GM23338 (cell line): Measurements from ENCODE around the gene RPS28. TPM values are rescaled to one million over a fixed set of nuclear protein-coding genes. Genes with fewer than 3 reads are reported as not detected.
A peak's percentile ranks its signal among the peaks of the same experiment; 100 is the strongest.

ENCODE experiments used
- ATAC-seq: fragments of 200-7000 bp; cut with Tn5 transposase; 3 replicates; pipeline ENCODE4 v1.9.1; 2020
- DNase-seq: peaks from one replicate; pipeline ENCODE4 v3.0.0-alpha.2; 2015; ENCODE audit warnings: low spot score
- H2AFZ ChIP-seq: fragments of 200-600 bp; sonication (generic); 2 replicates; pipeline ENCODE4 v1.8.0; 2016; ENCODE audit warnings: antibody characterized with exemption, mild to moderate bottlenecking, moderate library complexity
- H3F3A ChIP-seq: fragments of 200-600 bp; sonication (generic); replicated peaks from 2 replicates; pipeline ENCODE4 v1.8.0; 2017; ENCODE audit warnings: antibody characterized with exemption, mixed run types, low read depth
- H3K27ac ChIP-seq: fragments of 200-600 bp; sonication (generic); 2 replicates; pipeline ENCODE4 v1.6.1; 2016; ENCODE audit warnings: low read depth
- H3K27me3 ChIP-seq: fragments of 200-600 bp; sonication (generic); 2 replicates; pipeline ENCODE4 v1.8.0; 2016; ENCODE audit warnings: mild to moderate bottlenecking, mixed run types, moderate library complexity; ENCODE audit not compliant: insufficient read depth
- H3K36me3 ChIP-seq: fragments of 200-600 bp; sonication (generic); 2 replicates; pipeline ENCODE4 v1.8.0; 2016; ENCODE audit warnings: mild to moderate bottlenecking; ENCODE audit not compliant: insufficient read depth
- H3K4me1 ChIP-seq: fragments of 200-600 bp; sonication (generic); 2 replicates; pipeline ENCODE4 v1.8.0; 2016; ENCODE audit warnings: mild to moderate bottlenecking, moderate library complexity; ENCODE audit not compliant: insufficient read depth
- H3K4me2 ChIP-seq: fragments of 200-600 bp; sonication (generic); 2 replicates; pipeline ENCODE4 v1.7.1; 2017; ENCODE audit warnings: mixed run types
- H3K4me3 ChIP-seq: fragments of 200-600 bp; sonication (generic); 2 replicates; pipeline ENCODE4 v1.6.1; 2016; ENCODE audit warnings: mixed run types
- H3K79me2 ChIP-seq: fragments of 200-600 bp; sonication (generic); replicated peaks from 2 replicates; pipeline ENCODE4 v1.8.0; 2017; ENCODE audit warnings: mild to moderate bottlenecking; ENCODE audit not compliant: insufficient read depth
- H3K9me2 ChIP-seq: fragments of 200-600 bp; sonication (generic); 2 replicates; pipeline ENCODE4 v1.8.0; 2017; ENCODE audit not compliant: insufficient read depth
- H4K20me1 ChIP-seq: fragments of 200-600 bp; sonication (generic); replicated peaks from 2 replicates; pipeline ENCODE4 v1.8.0; 2017; ENCODE audit warnings: mild to moderate bottlenecking; ENCODE audit not compliant: insufficient read depth
- H3K27ac Mint-ChIP-seq: 2 replicates; pipeline ENCODE4 v1.8.0; 2020; ENCODE audit warnings: inconsistent platforms, mild to moderate bottlenecking, moderate library complexity, mixed read lengths
- H3K27me3 Mint-ChIP-seq: 3 replicates; pipeline ENCODE4 v1.8.0; 2022; ENCODE audit warnings: low read depth, mild to moderate bottlenecking, moderate library complexity, mixed read lengths, inconsistent platforms; ENCODE audit not compliant: insufficient read depth, poor library complexity
- H3K36me3 Mint-ChIP-seq: 3 replicates; pipeline ENCODE4 v1.8.0; 2021; ENCODE audit warnings: low read depth, mild to moderate bottlenecking, inconsistent platforms, moderate library complexity, mixed read lengths
- H3K4me1 Mint-ChIP-seq: 3 replicates; pipeline ENCODE4 v1.8.0; 2020; ENCODE audit warnings: mild to moderate bottlenecking, inconsistent platforms, mixed read lengths
- H3K4me3 Mint-ChIP-seq: 3 replicates; pipeline ENCODE4 v1.8.0; 2021; ENCODE audit warnings: moderate library complexity, mild to moderate bottlenecking, inconsistent platforms, mixed read lengths
- H3K9me3 Mint-ChIP-seq: 3 replicates; pipeline ENCODE4 v1.8.0; 2020; ENCODE audit warnings: moderate library complexity, mild to moderate bottlenecking, inconsistent platforms, mixed read lengths
- CREB1 ChIP-seq: fragments of 250-450 bp; sonication (Bioruptor Pico); IDR thresholded peaks from 2 replicates; pipeline ENCODE4 v1.5.0; 2020; ENCODE audit warnings: low read depth, mild to moderate bottlenecking, moderate library complexity
- CTCF ChIP-seq, 2 experiments: fragments of 200-600 bp in 1 of 2; sonication (generic) in 1 of 2; conservative IDR thresholded peaks; 2 replicates each; pipeline versions ENCODE4 v1.5.1 to v1.6.1; 2016 to 2017; ENCODE audit warnings: antibody characterized with exemption in 2 of 2, low read depth in 2 of 2, mild to moderate bottlenecking in 2 of 2, moderate library complexity in 1 of 2
- ETS1 ChIP-seq: IDR thresholded peaks from 2 replicates; pipeline ENCODE4 v1.6.1; 2016; ENCODE audit warnings: antibody characterized with exemption
- EZH2 ChIP-seq: fragments of 200-600 bp; sonication (generic); IDR thresholded peaks from one replicate; pipeline ENCODE4 v1.8.0; 2017; ENCODE audit warnings: antibody characterized with exemption, mild to moderate bottlenecking, low read depth; ENCODE audit not compliant: unreplicated experiment
- EZH2phosphoT487 ChIP-seq: fragments of 200-600 bp; sonication (generic); IDR thresholded peaks from one replicate; pipeline ENCODE4 v1.8.1; 2018; ENCODE audit warnings: antibody characterized with exemption; ENCODE audit not compliant: unreplicated experiment
- JUNB ChIP-seq: IDR thresholded peaks from one replicate; pipeline ENCODE4 v1.6.1; 2016; ENCODE audit warnings: antibody characterized with exemption; ENCODE audit not compliant: unreplicated experiment
- NANOG ChIP-seq: IDR thresholded peaks from 2 replicates; pipeline ENCODE4 v1.6.1; 2016; ENCODE audit warnings: antibody characterized with exemption, borderline replicate concordance
- POLR2AphosphoS5 ChIP-seq: IDR thresholded peaks from 2 replicates; pipeline ENCODE4 v1.6.1; 2016; ENCODE audit warnings: antibody characterized with exemption, low read depth
- REST ChIP-seq: IDR thresholded peaks from one replicate; pipeline ENCODE4 v1.6.1; 2018; ENCODE audit warnings: antibody characterized with exemption; ENCODE audit not compliant: unreplicated experiment
- STAT1 ChIP-seq: IDR thresholded peaks from one replicate; pipeline ENCODE4 v1.6.1; 2016; ENCODE audit warnings: antibody characterized with exemption; ENCODE audit not compliant: unreplicated experiment
- ZNF114 ChIP-seq: fragments of 250-450 bp; sonication (Bioruptor Pico); IDR thresholded peaks from 2 replicates; pipeline ENCODE4 v1.5.0; 2020; ENCODE audit warnings: mild to moderate bottlenecking, moderate library complexity
- ZNF331 ChIP-seq: fragments of 250-450 bp; sonication (Bioruptor Pico); IDR thresholded peaks from 2 replicates; pipeline ENCODE4 v1.5.0; 2020; ENCODE audit warnings: low read depth, mild to moderate bottlenecking, moderate library complexity
- ZNF462 ChIP-seq: fragments of 250-450 bp; sonication (Bioruptor Pico); IDR thresholded peaks from 2 replicates; pipeline ENCODE4 v1.5.0; 2020; ENCODE audit warnings: mild to moderate bottlenecking, moderate library complexity
- polyA plus RNA-seq: library from polyadenylated mRNA; unstranded; fragments of >200 nt; fragmentation: Nextera tagmentation; extraction: Ambion mirVana; gene quantifications from 2 replicates; pipeline ENCODE4 v1.2.1, GENCODE V29; 2016
- total RNA-seq: library from RNA; depleted of rRNA; stranded (reverse); fragments of >200 nt; shearing (Covaris generic); gene quantifications from 2 replicates; pipeline ENCODE4 v1.2.3, GENCODE V29; 2014

Gene RPS28
- total and polyA plus RNA-seq, 2 experiments from 2014 or later: 174 to 1,790 TPM

- H3K27ac ChIP-seq: peak overlapping the region; percentile 79
- peaks cover 24% of the 10 kb centered on the region for H4K20me1 ChIP-seq
- H3K79me2 ChIP-seq: peaks cover 33% of the 10 kb centered on the region
- ATAC-seq: peak; percentile 34
- H3F3A ChIP-seq: peaks cover 47% of the 10 kb centered on the region
- TF ChIP-seq ETS1: no peak
- no peak for TF ChIP-seq ZNF331 (CRISPR knock-in tag)
- no peak for TF ChIP-seq REST
- TF ChIP-seq STAT1: no peak
- TF ChIP-seq POLR2AphosphoS5: peak; percentile 45
- no peak for TF ChIP-seq JUNB
- peak; percentile 29 to 45; a peak in 2 of 4 replicates for TF ChIP-seq CTCF (conservative IDR thresholded peaks at IDR 0.05; ENCODE audit: low read depth in 2 of 2)
- TF ChIP-seq EZH2: no peak
- no peak for TF ChIP-seq ZNF114 (CRISPR knock-in tag)
- TF ChIP-seq NANOG: no peak
- TF ChIP-seq CREB1 (CRISPR knock-in tag): no peak
- TF ChIP-seq EZH2phosphoT487: no peak
- TF ChIP-seq ZNF462 (CRISPR knock-in tag): no peak
- H3K27me3 Mint-ChIP-seq: peaks cover 28% of the 10 kb centered on the region
- H3K4me1 Mint-ChIP-seq: peaks cover 20% of the 10 kb centered on the region
- H2AFZ ChIP-seq: no peak overlapping the region
- peaks cover 24% of the 10 kb centered on the region for H3K4me1 ChIP-seq
- DNase-seq: peak; percentile 45
- H3K4me3 ChIP-seq: peak overlapping the region; percentile 13; the same call in 1 of the 2 replicates
- H3K4me3 Mint-ChIP-seq: no peak overlapping the region
- no peaks in the 10 kb centered on the region for H3K27me3 ChIP-seq
- no peaks in the 10 kb centered on the region for H3K9me2 ChIP-seq
- H3K36me3 Mint-ChIP-seq: peaks cover 29% of the 10 kb centered on the region
- peaks cover 7% of the 10 kb centered on the region for H3K36me3 ChIP-seq
- no peak overlapping the region for H3K4me2 ChIP-seq
- no peaks in the 10 kb centered on the region; the same call in 2 of the 3 replicates for H3K9me3 Mint-ChIP-seq
- H3K27ac Mint-ChIP-seq: no peak overlapping the region
Measured at GRCh38 chr19:8324186-8325050, 3.1 kb downstream of the RPS28 start.
